NK-92 (cell line): Measurements from ENCODE around the gene BTBD6.

ENCODE experiments used
- DNase-seq: peaks from one replicate; lab custom pipeline; 2025; ENCODE audit not compliant: unreplicated experiment; lab: John Stamatoyannopoulos, UW

Gene BTBD6

GRCh38 chr14:105211086-105211757 lies 37.1 kb upstream of the BTBD6 start:
- no peak for DNase-seq

- no peak for DNase-seq
Measured at GRCh38 chr14:105211758-105212089, 36.6 kb upstream of the BTBD6 start.

- no peak for DNase-seq
Measured at GRCh38 chr14:105212541-105213300, 35.6 kb upstream of the BTBD6 start.

GRCh38 chr14:105213361-105213760 lies 35.0 kb upstream of the BTBD6 start:
- no peak for DNase-seq

- DNase-seq: no peak
Measured at GRCh38 chr14:105214324-105214915, 33.9 kb upstream of the BTBD6 start.

GRCh38 chr14:105215602-105216001 lies 32.7 kb upstream of the BTBD6 start:
- DNase-seq: no peak

- no peak for DNase-seq
Measured at GRCh38 chr14:105216490-105217247, 31.7 kb upstream of the BTBD6 start.

- no peak for DNase-seq
Measured at GRCh38 chr14:105217774-105218173, 30.6 kb upstream of the BTBD6 start.

GRCh38 chr14:105218611-105219010 lies 29.7 kb upstream of the BTBD6 start:
- DNase-seq: no peak

GRCh38 chr14:105219043-105219612 lies 29.2 kb upstream of the BTBD6 start:
- no peak for DNase-seq

GRCh38 chr14:105219753-105220152 lies 28.6 kb upstream of the BTBD6 start:
- no peak for DNase-seq

GRCh38 chr14:105220699-105221597 lies 27.4 kb upstream of the BTBD6 start:
- no peak for DNase-seq

- DNase-seq: no peak
Measured at GRCh38 chr14:105221598-105222178, 26.6 kb upstream of the BTBD6 start.

- no peak for DNase-seq
Measured at GRCh38 chr14:105223260-105223659, 25.1 kb upstream of the BTBD6 start.

GRCh38 chr14:105223770-105224544 lies 24.4 kb upstream of the BTBD6 start:
- no peak for DNase-seq

GRCh38 chr14:105224845-105225570 lies 23.3 kb upstream of the BTBD6 start:
- no peak for DNase-seq

- DNase-seq: no peak
Measured at GRCh38 chr14:105226198-105226597, 22.1 kb upstream of the BTBD6 start.

GRCh38 chr14:105227346-105227745 lies 21.0 kb upstream of the BTBD6 start:
- no peak for DNase-seq
